Adipocyte (in vitro differentiated cells): ENCODE data around the gene RPS16.

Source experiments
- DNase-seq: peaks from one replicate; pipeline ENCODE4 v3.0.0-alpha.2; 2015; ENCODE audit warnings: low read depth
- H3K27me3 ChIP-seq: replicated peaks from 2 replicates; pipeline ENCODE4 v1.7.0; 2013; ENCODE audit warnings: mild to moderate bottlenecking, low read length, moderate library complexity; ENCODE audit not compliant: control insufficient read depth, insufficient read depth
- H3K36me3 ChIP-seq: 2 replicates; pipeline ENCODE4 v1.7.0; 2013; ENCODE audit warnings: low read length, mild to moderate bottlenecking, moderate library complexity; ENCODE audit not compliant: control insufficient read depth, insufficient read depth, severe bottlenecking
- H3K4me1 ChIP-seq: 2 replicates; pipeline ENCODE4 v1.7.0; 2013; ENCODE audit warnings: mild to moderate bottlenecking, low read length, moderate library complexity; ENCODE audit not compliant: control insufficient read depth, insufficient read depth
- H3K4me3 ChIP-seq: 2 replicates; pipeline ENCODE4 v1.7.0; 2013; ENCODE audit warnings: mild to moderate bottlenecking, low read length, moderate library complexity
- H3K9ac ChIP-seq: 2 replicates; pipeline ENCODE4 v1.7.0; 2013; ENCODE audit warnings: mild to moderate bottlenecking, low read length, moderate library complexity
- H3K9me3 ChIP-seq: 2 replicates; pipeline ENCODE4 v1.7.0; 2013; ENCODE audit warnings: mild to moderate bottlenecking, low read length, moderate library complexity; ENCODE audit not compliant: control insufficient read depth

The RPS16 gene

GRCh38 chr19:39403331-39404312 lies 32.1 kb downstream of the RPS16 start:
- peaks cover 10% of the 10 kb centered on the region for H3K36me3 ChIP-seq
- no peaks in the 10 kb centered on the region for H3K9me3 ChIP-seq
- H3K27me3 ChIP-seq: no peaks in the 10 kb centered on the region
- DNase-seq: peak; percentile 100
- peaks cover 38% of the 10 kb centered on the region for H3K4me1 ChIP-seq
- H3K4me3 ChIP-seq: peak overlapping the region; percentile 76
- H3K9ac ChIP-seq: peak overlapping the region; percentile 88

GRCh38 chr19:39402346-39403300 lies 33.1 kb downstream of the RPS16 start:
- DNase-seq: peak; percentile 95
- H3K36me3 ChIP-seq: peaks cover under 1% of the 10 kb centered on the region
- no peaks in the 10 kb centered on the region for H3K9me3 ChIP-seq
- H3K9ac ChIP-seq: peak overlapping the region; percentile 88
- peak overlapping the region; percentile 76 for H3K4me3 ChIP-seq
- peaks cover 43% of the 10 kb centered on the region for H3K4me1 ChIP-seq
- H3K27me3 ChIP-seq: no peaks in the 10 kb centered on the region

- Histone ChIP-seq H3K4me1 (peaks cover 43% of the 10 kb centered on the region), H3K4me3 (peak overlapping the region; percentile 76), H3K9me3 (no peaks in the 10 kb centered on the region), H3K27me3 (no peaks in the 10 kb centered on the region), H3K9ac (peak overlapping the region; percentile 88), H3K36me3 (no peaks in the 10 kb centered on the region)
- DNase-seq: peak; percentile 44
Observed at GRCh38 chr19:39401549-39402345, 34.0 kb downstream of the RPS16 start.

GRCh38 chr19:39401070-39401548 lies 34.6 kb downstream of the RPS16 start:
- H3K4me3 ChIP-seq: no peak overlapping the region
- H3K27me3 ChIP-seq: no peaks in the 10 kb centered on the region
- H3K4me1 ChIP-seq: peaks cover 41% of the 10 kb centered on the region
- no peaks in the 10 kb centered on the region for H3K36me3 ChIP-seq
- peak overlapping the region; percentile 20 for H3K9ac ChIP-seq
- DNase-seq: no peak
- no peaks in the 10 kb centered on the region for H3K9me3 ChIP-seq

- Histone ChIP-seq H3K9ac (no peak overlapping the region), H3K4me3 (no peak overlapping the region), H3K27me3 (no peaks in the 10 kb centered on the region), H3K4me1 (peaks cover 36% of the 10 kb centered on the region), H3K9me3 (no peaks in the 10 kb centered on the region), H3K36me3 (peaks cover under 1% of the 10 kb centered on the region)
- no peak for DNase-seq
Observed at GRCh38 chr19:39400061-39400460, 35.7 kb downstream of the RPS16 start.

- no peak overlapping the region for H3K9ac ChIP-seq
- no peaks in the 10 kb centered on the region for H3K27me3 ChIP-seq
- H3K9me3 ChIP-seq: no peaks in the 10 kb centered on the region
- no peak for DNase-seq
- no peak overlapping the region for H3K4me3 ChIP-seq
- peaks cover 3% of the 10 kb centered on the region for H3K36me3 ChIP-seq
- H3K4me1 ChIP-seq: peaks cover 36% of the 10 kb centered on the region
Observed at GRCh38 chr19:39399668-39400050, 36.1 kb downstream of the RPS16 start.

- no peaks in the 10 kb centered on the region for H3K9me3 ChIP-seq
- peaks cover 9% of the 10 kb centered on the region for H3K36me3 ChIP-seq
- H3K4me1 ChIP-seq: peaks cover 32% of the 10 kb centered on the region
- H3K4me3 ChIP-seq: peak overlapping the region; percentile 3
- peak; percentile 72 for DNase-seq
- no peaks in the 10 kb centered on the region for H3K27me3 ChIP-seq
- peak overlapping the region; percentile 81 for H3K9ac ChIP-seq
Observed at GRCh38 chr19:39398297-39398864, 37.4 kb downstream of the RPS16 start.

GRCh38 chr19:39397360-39398296 lies 38.1 kb downstream of the RPS16 start:
- Histone ChIP-seq H3K9me3 (no peaks in the 10 kb centered on the region), H3K4me3 (peak overlapping the region; percentile 3), H3K9ac (peak overlapping the region; percentile 81), H3K4me1 (peaks cover 26% of the 10 kb centered on the region), H3K36me3 (peaks cover 10% of the 10 kb centered on the region), H3K27me3 (no peaks in the 10 kb centered on the region)
- peak; percentile 94 for DNase-seq

GRCh38 chr19:39390751-39391437 lies 44.9 kb downstream of the RPS16 start, which contains the start of the genes MED29 and PAF1:
Gene MED29 (plus strand): TSS chr19:39391378. CDS start chr19:39391423, 45 bp downstream.
Gene PAF1 (minus strand): TSS chr19:39391106. CDS start chr19:39390864, 242 bp downstream.
- peak; percentile 100 for DNase-seq
- H3K36me3 ChIP-seq: peaks cover 44% of the 10 kb centered on the region
- H3K9ac ChIP-seq: peak within 1 kb of the TSS; percentile 99

More at GRCh38 chr19:39390751-39391437, 44.9 kb downstream of the RPS16 start, which contains the start of the genes MED29 and PAF1:
- peak within 1 kb of the TSS; percentile 98 for H3K4me3 ChIP-seq
- no peaks in the 10 kb centered on the region for H3K9me3 ChIP-seq
- H3K4me1 ChIP-seq: peaks cover 19% of the 10 kb centered on the region
- H3K27me3 ChIP-seq: no peaks in the 10 kb centered on the region
